ENCODE data around the gene RNH1.
"Not testable (repeated sequence)": the region's sequence is repeated elsewhere in the genome, so short reads cannot be mapped to it uniquely, and the experiment has no call there.

The RNH1 gene

GRCh38 chr11:473962-474785 lies 32.9 kb downstream of the RNH1 start:
- no peak for DNase-seq

GRCh38 chr11:473415-473814 lies 33.6 kb downstream of the RNH1 start:
- DNase-seq = no peak

GRCh38 chr11:472816-473215 lies 34.2 kb downstream of the RNH1 start:
- DNase-seq = no peak

GRCh38 chr11:472272-472671 lies 34.8 kb downstream of the RNH1 start:
- no peak for DNase-seq

GRCh38 chr11:471468-472145 lies 35.4 kb downstream of the RNH1 start:
- DNase-seq = no peak

- DNase-seq = no peak
Observed at GRCh38 chr11:469684-470560, 37.1 kb downstream of the RNH1 start.

- DNase-seq = not testable (repeated sequence)
Observed at GRCh38 chr11:469026-469683, 37.9 kb downstream of the RNH1 start.

- DNase-seq = no peak
Observed at GRCh38 chr11:468493-468892, 38.5 kb downstream of the RNH1 start.

- DNase-seq = no peak
Observed at GRCh38 chr11:468036-468435, 39.0 kb downstream of the RNH1 start.

GRCh38 chr11:465896-466530 lies 41.0 kb downstream of the RNH1 start:
- DNase-seq = no peak

GRCh38 chr11:464316-464715 lies 42.7 kb downstream of the RNH1 start:
- DNase-seq = no peak

GRCh38 chr11:462107-462890 lies 44.7 kb downstream of the RNH1 start:
- DNase-seq = no peak

GRCh38 chr11:461626-462025 lies 45.4 kb downstream of the RNH1 start:
- DNase-seq = no peak

- DNase-seq = no peak
Observed at GRCh38 chr11:460331-461199, 46.5 kb downstream of the RNH1 start.

- no peak for DNase-seq
Observed at GRCh38 chr11:459511-460220, 47.4 kb downstream of the RNH1 start.

GRCh38 chr11:457111-457760 lies 49.8 kb downstream of the RNH1 start:
- peak in 1 of 2 donors; percentile 17 for DNase-seq

- peak; percentile 20 to 55 for DNase-seq
Observed at GRCh38 chr11:456533-456932, 50.5 kb downstream of the RNH1 start.

GRCh38 chr11:455566-456147 lies 51.4 kb downstream of the RNH1 start:
- no peak for DNase-seq
